Adrenal gland (tissue), 12 donors: ENCODE results near the gene FAM83C. TPM values are rescaled to one million over a fixed set of nuclear protein-coding genes. Genes with fewer than 3 reads are reported as not detected.

Experiments
- DNase-seq, 7 donors: peaks; one replicate each; pipeline ENCODE4 v3.0.0-alpha.2; 2019 to 2020
- H3K27ac ChIP-seq, 5 donors: fragments of 200-600 bp; sonication (generic) in 4 of 5; 1 replicate in 3 of 5; 2 replicates in 2 of 5; pipeline versions ENCODE4 v1.5.1 to v1.8.0; 2016 to 2020; ENCODE audit warnings: mild to moderate bottlenecking in 1 of 5
- H3K27me3 ChIP-seq: fragments of 200-600 bp; 2 replicates; pipeline ENCODE4 v1.8.0; 2021
- H3K36me3 ChIP-seq, 2 donors: fragments of 200-600 bp; replicated peaks in 1 of 2; 1 replicate in 1 of 2; 2 replicates in 1 of 2; pipeline versions ENCODE4 v1.5.1 to v1.8.0; 2018 to 2022
- H3K4me1 ChIP-seq, 2 donors: fragments of 200-600 bp; replicated peaks in 1 of 2; 1 replicate in 1 of 2; 2 replicates in 1 of 2; pipeline versions ENCODE4 v1.5.1 to v1.8.0; 2018 to 2021
- H3K4me3 ChIP-seq, 4 donors: fragments of 200-600 bp; sonication (generic) in 3 of 4; one replicate each; pipeline ENCODE4 v1.5.1; 2016 to 2018
- H3K9me3 ChIP-seq, 3 donors: fragments of 200-600 bp; sonication (generic) in 1 of 3; replicated peaks in 1 of 3; 1 replicate in 2 of 3; 2 replicates in 1 of 3; pipeline versions ENCODE4 v1.5.1 to v1.8.0; 2016 to 2021
- CTCF ChIP-seq, 6 experiments: fragments of 450-650 bp in 4 of 6; fragments of 200-600 bp in 2 of 6; sonication (generic) in 1 of 6; IDR thresholded peaks; 1 replicate in 5 of 6; 2 replicates in 1 of 6; pipeline versions ENCODE4 v1.5.1 to v1.8.0; 2016 to 2021; ENCODE audit warnings: antibody characterized with exemption in 6 of 6, mild to moderate bottlenecking in 2 of 6, moderate library complexity in 1 of 6
- POLR2A ChIP-seq, 2 donors: fragments of 450-650 bp; IDR thresholded peaks; one replicate each; pipeline ENCODE4 v1.6.1; 2017; ENCODE audit warnings: antibody characterized with exemption in 2 of 2, mild to moderate bottlenecking in 2 of 2, moderate library complexity in 1 of 2
- WGBS, 4 donors: extraction: QIAGEN DNeasy Blood & Tissue Kit in 2 of 4; methylation state at CpG; one replicate each; pipeline versions ENCODE4 v1.1.5 to v1.1.7; 2013 to 2017; 5-methylcytosine and 5-hydroxymethylcytosine counted together
- intact Hi-C, 2 donors: fragments of 100-400 bp; cut with DNase I; formaldehyde crosslinking; loops; one replicate each; pipeline versions ENCODE4 v1.14.1 to v1.15.0; 2022 to 2023
- polyA plus RNA-seq, 3 donors: library from polyadenylated mRNA; stranded (reverse); fragments of 200-250 nt in 2 of 3; fragments of 350-450 nt in 1 of 3; fragmentation: Illumina TruSeq in 1 of 3; extraction: RNeasy Lipid Tissue Mini Kit (QIAGEN cat#74804) in 1 of 3; gene quantifications; one replicate each; pipeline ENCODE4 v1.2.3, GENCODE V29; 2013 to 2014
- total RNA-seq, 9 donors: library from RNA; depleted of rRNA in 4 of 9; stranded (reverse); fragments of >200 nt in 4 of 9; fragments of 120-200 nt in 1 of 9; fragmentation: NEBNext Ultra II Directional in 1 of 9; extraction: Animal tissue kit (Norgen Biotek cat#: 25700) in 1 of 9; gene quantifications; one replicate each; pipeline versions ENCODE4 v1.1.0 to v1.2.4, GENCODE V29; 2013 to 2023
- donor health status: healthy with polysubstance abuse.
- donor health status: Bipolar disorder and iron deficiency.
- donor health status: DM: yes; HTN: yes; CAD: no.
- donor health status: DM: no; HTN: no; CAD: no.
- donor health status: DM: no; HTN: no; CAD: no.
- donor health status: DM: yes; HTN: yes; CAD: no.

The FAM83C gene
- total and polyA plus RNA-seq, 12 donors = 0.03 to 0.11 TPM; not detected in 10

- Histone ChIP-seq H3K4me3 (no peak overlapping the region), H3K27me3 (no peaks in the 10 kb centered on the region), H3K36me3 (no peaks in the 10 kb centered on the region), H3K9me3 (no peaks in the 10 kb centered on the region), H3K4me1 (no peaks in the 10 kb centered on the region), H3K27ac (no peak overlapping the region)
- 72 to 78% (median 76%) methylated on average over 2 of the region's 2 CpGs for WGBS, 4 donors
- intact Hi-C loops = no loop called here
- DNase-seq = no peak
- TF ChIP-seq CTCF (IDR thresholded peaks at IDR 0.05) (no peak), POLR2A (IDR thresholded peaks at IDR 0.05) (no peak)
Measured at GRCh38 chr20:35243986-35244385, 48.2 kb downstream of the FAM83C start.

- Histone ChIP-seq H3K36me3 (no peaks in the 10 kb centered on the region), H3K4me1 (no peaks in the 10 kb centered on the region), H3K27ac (no peak overlapping the region), H3K4me3 (no peak overlapping the region), H3K9me3 (no peaks in the 10 kb centered on the region), H3K27me3 (no peaks in the 10 kb centered on the region)
- TF ChIP-seq CTCF (IDR thresholded peaks at IDR 0.05) (no peak), POLR2A (IDR thresholded peaks at IDR 0.05) (no peak)
- intact Hi-C loops = no loop called here
- no peak for DNase-seq
- WGBS, 4 donors = 65 to 71% (median 69%) methylated on average over 2 of the region's 2 CpGs
Measured at GRCh38 chr20:35243317-35243716, 48.9 kb downstream of the FAM83C start.

- Histone ChIP-seq H3K27me3 (no peaks in the 10 kb centered on the region), H3K4me1 (no peaks in the 10 kb centered on the region), H3K36me3 (no peaks in the 10 kb centered on the region), H3K9me3 (no peaks in the 10 kb centered on the region), H3K27ac (no peak overlapping the region), H3K4me3 (no peak overlapping the region)
- intact Hi-C loops = no loop called here
- TF ChIP-seq CTCF (IDR thresholded peaks at IDR 0.05) (no peak), POLR2A (IDR thresholded peaks at IDR 0.05) (no peak)
- 92 to 97% (median 94%) methylated on average over 2 of the region's 2 CpGs for WGBS, 4 donors
- DNase-seq = no peak
Measured at GRCh38 chr20:35240811-35241293, 51.4 kb downstream of the FAM83C start.

- TF ChIP-seq POLR2A (IDR thresholded peaks at IDR 0.05) (no peak), CTCF (IDR thresholded peaks at IDR 0.05) (no peak)
- DNase-seq = no peak
- intact Hi-C loops = no loop called here
- no peak overlapping the region for H3K4me3 ChIP-seq
- WGBS, 4 donors = 73 to 81% (median 75%) methylated on average over 5 of the region's 5 CpGs
- H3K27ac ChIP-seq = no peak overlapping the region
- H3K27me3 ChIP-seq = no peaks in the 10 kb centered on the region
- no peaks in the 10 kb centered on the region for H3K36me3 ChIP-seq
- H3K4me1 ChIP-seq = no peaks in the 10 kb centered on the region
- H3K9me3 ChIP-seq = no peaks in the 10 kb centered on the region
Measured at GRCh38 chr20:35240083-35240810, 52.0 kb downstream of the FAM83C start.
